ENCODE results near the gene SH2B3. TPM values are rescaled to one million over a fixed set of nuclear protein-coding genes. Genes with fewer than 3 reads are reported as not detected.

SH2B3 gene
- total RNA-seq, 1 donor from 2014 or later: 50.5 TPM

DNA sequence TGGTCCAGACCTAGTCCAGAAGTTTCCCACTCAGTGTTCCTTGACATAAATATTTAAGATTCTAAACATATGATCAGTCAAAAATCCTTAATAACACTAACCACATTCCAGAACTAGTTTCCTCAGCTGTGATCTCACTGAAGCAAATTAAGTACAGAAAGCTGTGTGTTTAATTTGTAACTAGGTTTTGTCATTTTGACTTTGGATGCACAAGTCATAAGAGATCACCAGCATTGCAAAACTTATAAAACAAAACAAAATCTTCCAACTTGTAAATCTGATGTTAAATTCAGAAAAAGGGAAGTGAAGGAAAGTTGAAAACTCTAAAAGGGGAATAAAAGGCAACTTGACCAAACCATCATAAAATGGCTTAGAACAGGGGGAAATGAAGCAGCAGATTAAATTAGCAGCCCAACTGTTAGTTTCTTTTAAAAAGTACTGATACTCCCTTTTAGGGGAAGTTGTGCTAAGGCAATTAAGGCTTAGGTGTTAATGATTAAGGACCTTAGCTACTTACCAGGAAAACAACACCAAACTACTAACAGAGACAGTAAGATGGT lies 56.6 kb downstream of the SH2B3 start:
- H3K27me3 ChIP-seq (ENCODE audit: low read depth): no peaks in the 10 kb centered on the region
- H3K4me1 ChIP-seq: peaks cover 12% of the 10 kb centered on the region
- peaks cover 27% of the 10 kb centered on the region for H3K36me3 ChIP-seq
- H3K4me3 ChIP-seq: no peak overlapping the region
- DNase-seq: no peak
- TF ChIP-seq, protein P1, sequence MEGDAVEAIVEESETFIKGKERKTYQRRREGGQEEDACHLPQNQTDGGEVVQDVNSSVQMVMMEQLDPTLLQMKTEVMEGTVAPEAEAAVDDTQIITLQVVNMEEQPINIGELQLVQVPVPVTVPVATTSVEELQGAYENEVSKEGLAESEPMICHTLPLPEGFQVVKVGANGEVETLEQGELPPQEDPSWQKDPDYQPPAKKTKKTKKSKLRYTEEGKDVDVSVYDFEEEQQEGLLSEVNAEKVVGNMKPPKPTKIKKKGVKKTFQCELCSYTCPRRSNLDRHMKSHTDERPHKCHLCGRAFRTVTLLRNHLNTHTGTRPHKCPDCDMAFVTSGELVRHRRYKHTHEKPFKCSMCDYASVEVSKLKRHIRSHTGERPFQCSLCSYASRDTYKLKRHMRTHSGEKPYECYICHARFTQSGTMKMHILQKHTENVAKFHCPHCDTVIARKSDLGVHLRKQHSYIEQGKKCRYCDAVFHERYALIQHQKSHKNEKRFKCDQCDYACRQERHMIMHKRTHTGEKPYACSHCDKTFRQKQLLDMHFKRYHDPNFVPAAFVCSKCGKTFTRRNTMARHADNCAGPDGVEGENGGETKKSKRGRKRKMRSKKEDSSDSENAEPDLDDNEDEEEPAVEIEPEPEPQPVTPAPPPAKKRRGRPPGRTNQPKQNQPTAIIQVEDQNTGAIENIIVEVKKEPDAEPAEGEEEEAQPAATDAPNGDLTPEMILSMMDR (IDR thresholded peaks at IDR 0.05; ENCODE audit: borderline replicate concordance): no peak
- no peak overlapping the region for H3K27ac ChIP-seq (replicated peaks)
- intact Hi-C loops (cut with micrococcal nuclease): no loop called here
- H3K9me3 ChIP-seq (replicated peaks): no peaks in the 10 kb centered on the region

DNA sequence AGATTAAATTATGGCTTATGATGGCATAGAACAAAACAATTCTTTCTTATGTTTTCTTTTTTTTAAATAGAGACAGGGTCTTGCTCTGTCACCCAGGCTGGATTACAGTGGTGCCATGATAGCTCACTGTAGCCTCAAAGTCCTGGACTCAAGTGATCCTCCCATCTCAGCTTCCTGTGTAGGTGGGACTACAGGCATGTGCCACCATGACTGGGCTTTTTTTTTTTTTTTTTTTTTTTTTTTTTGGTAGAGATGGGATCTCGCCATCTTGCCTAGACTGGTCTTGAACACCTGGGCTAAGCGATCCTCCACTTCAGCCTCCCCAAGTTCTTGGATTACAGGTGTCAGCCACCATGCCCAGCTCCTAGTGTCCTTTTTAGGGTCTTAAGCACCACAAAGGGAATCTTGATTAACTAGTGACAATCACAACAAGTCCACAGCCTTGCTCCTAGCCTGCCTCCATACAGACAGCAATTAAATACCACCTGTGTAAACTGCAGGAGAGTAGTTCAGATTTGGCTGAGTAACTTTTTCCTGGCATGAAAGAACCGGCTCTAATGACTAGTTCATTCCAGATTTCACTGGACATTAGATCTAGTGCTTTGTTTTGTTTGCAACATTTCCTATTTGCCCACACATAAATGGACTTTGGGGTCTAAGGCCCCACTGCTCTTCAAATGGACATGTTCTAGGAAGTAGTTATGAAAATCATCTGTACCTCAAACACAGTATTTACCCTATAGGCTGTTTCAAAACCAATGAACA lies 61.6 kb downstream of the SH2B3 start:
- peaks cover 55% of the 10 kb centered on the region for H3K36me3 ChIP-seq
- H3K27ac ChIP-seq (replicated peaks): no peak overlapping the region
- H3K27me3 ChIP-seq (ENCODE audit: low read depth): no peaks in the 10 kb centered on the region
- H3K9me3 ChIP-seq (replicated peaks): no peaks in the 10 kb centered on the region
- intact Hi-C loops (cut with micrococcal nuclease): no loop called here
- DNase-seq: no peak
- peaks cover 7% of the 10 kb centered on the region for H3K4me1 ChIP-seq
- TF ChIP-seq, protein P1 (IDR thresholded peaks at IDR 0.05; ENCODE audit: borderline replicate concordance): no peak
- H3K4me3 ChIP-seq: no peak overlapping the region

DNA sequence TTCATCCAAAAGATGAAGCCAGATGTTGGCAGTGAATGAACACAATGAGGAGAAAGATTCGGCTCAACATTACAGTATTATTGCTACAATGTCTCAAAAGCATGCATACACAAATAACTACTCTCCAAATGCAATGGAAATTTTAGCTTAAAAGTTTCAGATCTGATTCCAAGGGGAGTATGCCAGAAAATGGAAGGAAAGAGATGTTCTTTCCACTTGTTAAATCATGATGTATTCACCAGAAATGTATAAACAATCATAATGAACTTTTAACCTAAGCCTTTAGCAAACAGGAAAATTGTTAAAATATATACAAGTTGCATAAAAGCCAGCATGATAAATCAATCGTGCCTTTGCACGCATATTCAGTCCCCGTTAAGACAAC lies 62.1 kb downstream of the SH2B3 start:
- intact Hi-C loops (cut with micrococcal nuclease): no loop called here
- Histone ChIP-seq H3K27ac (replicated peaks) (no peak overlapping the region), H3K4me1 (peaks cover 7% of the 10 kb centered on the region), H3K36me3 (peaks cover 60% of the 10 kb centered on the region), H3K9me3 (replicated peaks) (no peaks in the 10 kb centered on the region), H3K27me3 (ENCODE audit: low read depth) (no peaks in the 10 kb centered on the region), H3K4me3 (no peak overlapping the region)
- no peak for DNase-seq
- TF ChIP-seq, protein P1 (IDR thresholded peaks at IDR 0.05; ENCODE audit: borderline replicate concordance): no peak

DNA sequence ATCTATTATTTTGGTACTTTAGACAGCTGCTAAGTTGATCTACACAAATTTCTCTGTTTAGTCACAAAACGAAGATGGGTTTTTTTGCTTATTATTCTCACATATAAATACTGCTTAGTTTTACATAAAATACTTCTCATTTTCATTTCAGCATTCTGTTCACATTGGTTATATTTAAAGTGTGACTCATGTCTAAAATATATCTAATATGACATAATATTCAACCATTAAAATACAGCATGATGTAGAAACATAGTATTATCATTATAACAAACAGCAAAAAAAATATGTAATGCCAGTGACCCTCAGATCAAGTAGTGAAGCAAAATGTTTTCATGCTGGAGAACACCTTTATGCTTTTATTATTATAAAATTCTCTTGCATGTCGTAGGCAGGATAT lies 63.7 kb downstream of the SH2B3 start:
- Histone ChIP-seq H3K9me3 (replicated peaks) (no peaks in the 10 kb centered on the region), H3K36me3 (peaks cover 69% of the 10 kb centered on the region), H3K27me3 (ENCODE audit: low read depth) (no peaks in the 10 kb centered on the region), H3K4me1 (peaks cover 7% of the 10 kb centered on the region), H3K27ac (replicated peaks) (no peak overlapping the region), H3K4me3 (no peak overlapping the region)
- intact Hi-C loops (cut with micrococcal nuclease): no loop called here
- TF ChIP-seq, protein P1 (IDR thresholded peaks at IDR 0.05; ENCODE audit: borderline replicate concordance): no peak
- no peak for DNase-seq

DNA sequence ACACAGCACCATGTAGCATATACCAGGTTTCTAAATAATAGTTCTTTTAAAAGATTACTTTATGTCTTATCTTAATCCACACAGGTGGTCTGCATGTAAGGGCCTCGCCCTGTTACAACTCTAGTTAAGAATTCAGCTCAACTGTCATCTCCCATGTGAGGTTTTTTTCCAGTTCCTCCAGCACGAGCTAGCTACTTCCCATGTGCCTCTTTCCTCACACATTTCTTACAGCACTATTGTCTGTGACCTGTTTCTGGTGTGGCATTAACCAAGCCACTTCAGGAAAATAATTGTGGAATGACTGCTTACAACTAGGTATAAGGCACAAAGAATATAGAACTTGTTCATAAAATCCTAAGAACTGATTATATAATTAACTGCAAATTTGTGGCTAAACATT lies 65.5 kb downstream of the SH2B3 start:
- Histone ChIP-seq H3K4me3 (no peak overlapping the region), H3K9me3 (replicated peaks) (no peaks in the 10 kb centered on the region), H3K27me3 (ENCODE audit: low read depth) (no peaks in the 10 kb centered on the region), H3K36me3 (peaks cover 80% of the 10 kb centered on the region), H3K27ac (replicated peaks) (no peak overlapping the region), H3K4me1 (peaks cover 7% of the 10 kb centered on the region)
- DNase-seq: no peak
- TF ChIP-seq, protein P1 (IDR thresholded peaks at IDR 0.05; ENCODE audit: borderline replicate concordance): no peak
- intact Hi-C loops (cut with micrococcal nuclease): no loop called here
